Activated CD4-positive, alpha-beta T cell treated with anti-CD3 and anti-CD28 coated beads, Interleukin-10, Interleukin-2, amounts not matched to agents 100 ng/mL and 50 ng/mL, durations not matched to agents 16 hours and 8 hours (primary cell): ENCODE data around the gene HOOK1.
"Not testable (repeated sequence)": the region's sequence is repeated elsewhere in the genome, so short reads cannot be mapped to it uniquely, and the experiment has no call there.

Experiments
- DNase-seq: peaks from one replicate; pipeline ENCODE4 v3.0.0-alpha.2; 2020

HOOK1 gene

DNA sequence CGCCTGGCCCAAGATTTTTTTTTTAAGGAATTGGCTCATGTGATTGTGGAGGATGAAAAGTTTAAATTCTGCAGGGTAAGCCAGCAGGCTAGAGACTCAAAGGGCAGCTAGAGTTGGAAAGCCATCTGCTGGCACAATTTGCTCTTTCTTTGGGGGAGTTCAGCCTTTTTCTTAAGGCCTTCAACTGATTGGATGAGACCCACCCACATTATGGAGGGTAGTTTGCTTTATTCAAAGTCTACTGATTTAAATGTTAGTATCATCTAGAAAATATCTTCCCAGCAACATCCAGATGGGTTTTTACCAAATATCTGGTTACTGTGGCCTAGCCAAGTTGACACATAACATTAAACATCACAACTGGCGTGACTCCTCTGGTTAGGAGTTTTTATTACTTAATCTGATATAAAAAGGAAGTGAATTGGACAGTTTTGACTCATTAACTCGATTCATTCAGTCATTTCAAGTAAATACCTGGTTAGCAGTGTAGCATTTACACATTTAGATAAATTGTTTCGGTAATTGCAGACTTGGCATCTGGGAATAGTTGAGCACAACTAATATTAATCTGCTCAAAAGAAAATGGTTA is 12.4 kb downstream of the HOOK1 start:
- peak; percentile 23 for DNase-seq

- DNase-seq = no peak
Measured at GRCh38 chr1:59828160-59828559, 13.4 kb downstream of the HOOK1 start.

GRCh38 chr1:59831529-59831928 is 16.8 kb downstream of the HOOK1 start:
- DNase-seq = no peak

DNA sequence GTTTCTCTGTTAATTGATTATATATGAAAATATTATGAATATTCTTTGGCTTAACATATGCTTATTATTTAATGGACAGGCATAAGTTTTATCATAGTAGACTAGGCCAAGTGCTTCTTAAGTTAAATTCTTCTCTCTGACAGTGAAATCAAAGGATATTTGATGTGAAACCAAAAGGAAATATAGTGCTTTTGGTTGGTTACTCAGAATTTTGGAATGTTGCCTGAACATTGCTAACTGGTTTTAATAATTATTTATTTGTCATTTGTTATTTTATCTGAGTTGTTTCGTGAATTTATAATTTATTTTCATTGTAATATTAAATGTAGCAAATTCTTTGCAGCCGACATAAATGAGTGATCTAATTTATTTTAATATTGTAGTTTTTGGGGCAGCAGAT is 18.3 kb downstream of the HOOK1 start:
- no peak for DNase-seq

GRCh38 chr1:59833991-59834390 is 19.2 kb downstream of the HOOK1 start:
- no peak for DNase-seq

DNA sequence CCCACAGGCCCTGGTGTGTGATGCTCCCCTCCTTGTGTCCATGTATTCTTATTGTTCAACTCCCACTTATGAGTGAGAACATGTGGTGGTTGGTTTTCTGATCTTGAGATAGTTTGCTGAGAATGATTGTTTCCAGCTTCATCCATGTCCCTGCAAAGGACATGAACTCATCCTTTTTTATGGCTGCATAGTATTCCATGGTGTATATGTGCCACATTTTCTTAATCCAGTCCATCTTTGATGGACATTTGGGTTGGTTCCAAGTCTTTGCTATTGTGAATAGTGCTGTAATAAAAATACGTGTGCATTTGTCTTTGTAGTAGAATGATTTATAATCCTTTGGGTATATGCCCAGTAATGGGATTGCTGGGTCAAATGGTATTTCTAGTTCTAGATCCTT is 23.1 kb downstream of the HOOK1 start:
- not testable (repeated sequence) for DNase-seq

GRCh38 chr1:59845091-59845490 is 30.3 kb downstream of the HOOK1 start:
- no peak for DNase-seq

DNA sequence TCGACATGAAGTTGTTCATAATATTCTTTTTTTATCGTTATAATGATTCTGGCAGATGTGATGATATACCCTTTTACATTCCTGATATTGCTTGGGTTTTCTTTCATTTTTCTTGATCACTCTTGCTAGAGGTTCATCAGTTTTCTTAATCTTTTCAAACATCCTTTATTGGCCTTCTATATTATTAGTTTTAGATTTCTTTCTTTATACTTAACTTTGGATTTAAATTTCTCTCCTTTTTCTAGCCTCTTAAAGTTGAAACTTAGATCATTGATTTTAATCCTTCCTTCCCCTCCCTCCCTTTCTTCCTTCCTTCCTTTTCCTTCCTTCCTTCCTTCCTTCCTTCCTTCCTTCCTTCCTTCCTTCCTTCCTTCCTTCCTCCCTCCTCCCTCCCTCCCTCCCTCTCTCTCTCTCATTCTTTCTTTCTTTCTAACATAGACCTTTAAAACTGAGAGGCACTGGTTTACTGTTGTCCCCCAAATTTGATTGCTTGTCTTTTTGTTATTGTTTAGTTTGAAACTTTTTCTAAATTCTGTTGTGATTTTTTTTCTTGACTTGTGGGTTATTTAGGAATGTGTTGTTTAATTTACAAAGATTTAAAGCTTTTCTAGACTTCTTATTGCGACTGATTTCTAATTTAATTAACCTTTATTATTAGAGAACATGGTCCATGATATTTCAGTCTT is 31.6 kb downstream of the HOOK1 start:
- no peak for DNase-seq

- no peak for DNase-seq
Measured at GRCh38 chr1:59846895-59847282, 32.1 kb downstream of the HOOK1 start.

- no peak for DNase-seq
Measured at GRCh38 chr1:59852117-59852516, 37.4 kb downstream of the HOOK1 start.

DNA sequence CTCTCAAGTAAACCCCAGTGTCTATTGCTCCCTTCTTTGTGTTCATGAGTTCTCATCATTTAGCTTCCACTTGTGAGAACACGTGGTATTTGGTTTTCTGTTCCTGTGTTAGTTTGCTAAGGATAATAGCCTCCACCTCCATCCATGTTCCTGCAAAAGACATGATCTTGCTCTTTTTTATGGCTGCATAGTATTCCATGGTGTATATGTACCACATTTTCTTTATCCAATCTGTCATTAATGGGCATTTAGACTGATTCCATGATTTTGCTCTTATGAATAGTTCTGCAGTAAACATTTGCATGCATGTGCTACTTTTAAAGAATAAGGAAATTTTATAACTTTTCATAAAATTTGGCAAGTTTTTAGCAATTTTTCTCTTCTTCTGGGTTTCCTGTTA is 40.5 kb downstream of the HOOK1 start:
- DNase-seq = not testable (repeated sequence)

- DNase-seq = no peak
Measured at GRCh38 chr1:59856725-59857338, 42.1 kb downstream of the HOOK1 start.

GRCh38 chr1:59857679-59858354 is 43.1 kb downstream of the HOOK1 start:
- DNase-seq = no peak

- no peak for DNase-seq
Measured at GRCh38 chr1:59866462-59866861, 51.7 kb downstream of the HOOK1 start.

DNA sequence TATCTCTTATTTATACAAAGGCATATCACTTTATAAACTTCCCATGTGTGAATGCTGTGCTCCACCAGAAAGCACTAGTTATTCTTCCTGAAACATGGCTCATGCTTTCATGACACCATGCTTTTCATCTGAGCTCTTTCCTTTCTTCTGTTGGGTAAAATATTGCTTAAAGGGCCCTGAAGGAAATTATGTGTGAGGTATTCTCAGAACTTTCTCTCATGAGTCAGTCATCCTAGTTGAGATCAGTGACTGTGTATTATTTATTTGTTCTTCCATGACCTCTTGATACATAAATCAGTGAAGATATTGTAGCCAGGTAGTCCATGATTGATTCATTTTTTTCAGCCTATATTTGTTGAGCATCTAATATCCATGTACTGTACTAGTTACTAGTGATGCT is 57.0 kb downstream of the HOOK1 start:
- DNase-seq = no peak

GRCh38 chr1:59877108-59877682 is 62.4 kb downstream of the HOOK1 start:
- DNase-seq = no peak

DNA sequence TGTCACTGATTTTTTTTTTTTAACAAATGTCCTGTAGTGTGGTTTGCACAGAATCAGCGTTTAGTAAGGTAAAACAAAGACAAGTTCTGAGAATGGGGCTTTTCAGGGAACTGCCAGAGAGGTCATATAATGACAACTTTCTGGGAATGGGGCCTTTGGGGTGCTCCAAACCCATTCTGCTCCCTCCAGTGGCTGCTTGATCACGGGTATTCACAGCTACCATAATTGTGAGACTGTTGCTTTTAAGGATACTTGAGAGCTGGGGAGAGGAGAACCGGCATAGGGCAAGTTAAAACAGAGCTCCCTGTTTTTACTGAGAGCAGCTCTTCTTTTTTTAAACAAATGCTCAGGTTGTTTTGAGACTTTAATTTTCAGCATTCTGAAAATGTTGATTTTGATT is 63.6 kb downstream of the HOOK1 start:
- DNase-seq = no peak

- peak; percentile 34 for DNase-seq
Measured at GRCh38 chr1:59879574-59879973, 64.8 kb downstream of the HOOK1 start.

GRCh38 chr1:59879996-59880505 is 65.3 kb downstream of the HOOK1 start:
- no peak for DNase-seq

GRCh38 chr1:59880735-59881134 is 66.0 kb downstream of the HOOK1 start:
- DNase-seq = no peak

DNA sequence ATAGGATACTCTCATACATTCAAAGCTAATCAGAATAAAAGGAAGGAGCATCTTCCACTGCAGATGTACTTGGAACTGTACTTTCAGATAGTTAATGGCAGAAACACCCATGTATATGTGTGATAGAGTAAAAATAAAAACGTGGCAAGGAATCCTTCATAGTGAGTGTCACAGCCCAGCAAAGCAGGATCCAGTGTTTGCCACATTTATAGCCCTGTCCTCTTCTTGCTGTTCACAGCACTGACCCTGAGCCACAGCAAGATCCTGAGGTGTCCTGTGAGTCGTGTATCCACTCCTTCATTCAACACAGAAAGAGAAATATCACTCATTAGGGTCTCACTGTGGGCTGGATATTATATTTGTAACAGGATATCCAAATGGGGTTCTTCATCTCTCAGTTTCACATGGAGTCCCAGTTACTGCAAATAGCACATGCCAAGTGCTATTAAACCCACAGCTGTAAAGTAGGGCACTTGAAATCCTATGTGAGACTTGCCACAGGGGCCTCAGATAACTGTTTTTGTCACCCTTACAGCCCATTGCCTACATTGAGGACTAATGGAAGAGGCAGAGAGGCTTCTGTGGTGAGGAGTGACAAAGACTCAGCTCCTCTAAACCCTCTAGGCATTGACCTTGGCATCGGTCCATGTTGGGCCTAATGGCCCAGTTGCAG is 70.5 kb downstream of the HOOK1 start:
- DNase-seq = no peak
